ENCODE results near the gene HOXB2. TPM values are rescaled to one million over a fixed set of nuclear protein-coding genes. Genes with fewer than 3 reads are reported as not detected.

HOXB2 gene
- total and polyA plus RNA-seq, 9 of the 15 experiments (the other 6 are each of a cell fraction or from before 2014, with no cell fraction given) = 2.1 to 97.7 (median 21.2) TPM

DNA sequence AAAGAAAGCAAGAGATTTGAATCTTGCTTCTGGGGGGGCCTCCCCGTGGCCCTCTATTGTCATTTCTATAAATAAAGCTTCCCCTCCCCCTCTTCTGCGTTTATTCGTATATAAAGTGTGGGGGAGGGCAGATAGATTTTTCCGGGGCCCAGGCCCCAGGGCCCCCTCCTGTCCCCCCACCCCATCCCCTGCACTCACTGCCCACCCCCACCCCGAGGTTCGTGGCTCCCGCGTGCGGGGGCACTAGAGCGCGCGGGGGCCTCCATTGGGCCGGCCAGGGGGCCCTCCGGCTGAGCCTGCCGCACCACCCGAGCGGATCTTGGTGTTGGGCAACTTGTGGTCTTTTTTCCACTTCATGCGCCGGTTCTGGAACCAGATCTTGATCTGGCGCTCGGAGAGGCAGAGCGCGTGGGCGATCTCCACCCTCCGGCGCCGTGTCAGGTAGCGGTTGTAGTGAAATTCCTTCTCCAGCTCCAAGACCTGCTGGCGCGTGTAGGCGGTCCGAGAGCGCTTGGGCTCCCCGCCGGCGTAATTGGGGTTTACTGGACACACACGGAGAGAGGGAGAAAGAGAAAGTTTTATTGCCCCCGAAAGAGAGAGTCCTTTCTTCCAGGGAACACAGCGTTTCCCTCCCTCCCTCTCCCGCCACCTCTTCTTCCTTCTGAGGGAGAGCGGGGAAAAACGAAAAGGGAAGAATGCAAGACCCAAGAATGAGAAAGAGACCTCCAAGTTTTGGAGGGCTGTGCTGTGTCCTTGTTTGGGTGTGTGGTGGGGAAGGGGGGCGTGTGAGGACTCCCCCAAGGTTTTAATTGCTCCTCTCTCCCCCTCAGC is 31.8 kb upstream of the HOXB2 start (continued):
- TF ChIP-seq, protein P1, sequence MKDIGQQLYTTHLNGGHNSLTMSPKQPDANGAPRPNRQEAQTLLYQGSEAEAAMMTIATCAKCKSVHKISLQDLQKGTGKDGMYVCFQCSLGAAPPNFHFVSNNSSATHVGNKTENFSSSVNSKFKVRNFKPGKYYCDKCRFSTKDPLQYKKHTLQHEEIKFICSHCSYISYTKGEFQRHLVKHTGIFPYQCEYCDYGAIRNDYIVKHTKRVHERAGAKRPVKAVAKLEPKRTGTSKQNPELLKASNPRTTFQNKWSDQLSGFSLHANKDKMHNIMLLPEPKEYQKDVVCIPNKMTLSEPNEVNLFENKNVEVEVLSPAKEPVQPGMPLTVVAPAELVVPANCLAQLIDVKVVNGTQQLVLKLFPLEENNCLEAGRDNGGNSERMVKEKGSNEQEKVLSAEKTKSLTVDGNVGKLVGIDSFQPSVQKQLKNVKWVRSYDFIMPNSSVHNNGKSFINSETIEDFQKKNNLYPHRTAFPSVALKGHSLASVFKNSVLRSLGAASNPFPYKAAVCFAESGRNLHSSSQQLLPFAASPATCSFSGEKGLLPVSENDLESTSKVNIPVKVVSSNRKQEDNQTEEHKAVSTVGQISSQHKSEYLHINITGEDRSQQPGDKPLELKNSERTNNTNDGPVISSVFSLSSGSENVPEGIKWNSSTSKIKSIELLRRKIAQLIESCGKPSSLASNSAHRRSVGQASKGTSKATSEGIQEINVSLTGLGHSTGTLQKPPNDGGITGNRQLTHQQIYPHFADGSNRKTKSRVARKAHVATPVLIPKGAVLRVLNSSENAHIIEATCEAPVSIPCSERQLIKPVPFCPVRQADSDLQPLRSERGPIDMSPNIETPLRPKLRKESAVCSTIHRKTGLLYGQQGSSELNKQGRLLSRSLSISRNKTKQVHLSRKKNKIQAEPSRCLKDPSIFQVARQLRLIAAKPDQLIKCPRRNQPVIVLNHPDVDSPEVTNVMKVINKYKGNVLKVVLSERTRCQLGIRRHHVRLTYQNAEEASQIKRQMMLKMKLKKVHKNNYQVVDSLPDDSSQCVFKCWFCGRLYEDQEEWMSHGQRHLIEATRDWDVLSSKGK (CRISPR knock-in tag; IDR thresholded peaks at IDR 0.05) = no peak
- TF ChIP-seq, protein P2, sequence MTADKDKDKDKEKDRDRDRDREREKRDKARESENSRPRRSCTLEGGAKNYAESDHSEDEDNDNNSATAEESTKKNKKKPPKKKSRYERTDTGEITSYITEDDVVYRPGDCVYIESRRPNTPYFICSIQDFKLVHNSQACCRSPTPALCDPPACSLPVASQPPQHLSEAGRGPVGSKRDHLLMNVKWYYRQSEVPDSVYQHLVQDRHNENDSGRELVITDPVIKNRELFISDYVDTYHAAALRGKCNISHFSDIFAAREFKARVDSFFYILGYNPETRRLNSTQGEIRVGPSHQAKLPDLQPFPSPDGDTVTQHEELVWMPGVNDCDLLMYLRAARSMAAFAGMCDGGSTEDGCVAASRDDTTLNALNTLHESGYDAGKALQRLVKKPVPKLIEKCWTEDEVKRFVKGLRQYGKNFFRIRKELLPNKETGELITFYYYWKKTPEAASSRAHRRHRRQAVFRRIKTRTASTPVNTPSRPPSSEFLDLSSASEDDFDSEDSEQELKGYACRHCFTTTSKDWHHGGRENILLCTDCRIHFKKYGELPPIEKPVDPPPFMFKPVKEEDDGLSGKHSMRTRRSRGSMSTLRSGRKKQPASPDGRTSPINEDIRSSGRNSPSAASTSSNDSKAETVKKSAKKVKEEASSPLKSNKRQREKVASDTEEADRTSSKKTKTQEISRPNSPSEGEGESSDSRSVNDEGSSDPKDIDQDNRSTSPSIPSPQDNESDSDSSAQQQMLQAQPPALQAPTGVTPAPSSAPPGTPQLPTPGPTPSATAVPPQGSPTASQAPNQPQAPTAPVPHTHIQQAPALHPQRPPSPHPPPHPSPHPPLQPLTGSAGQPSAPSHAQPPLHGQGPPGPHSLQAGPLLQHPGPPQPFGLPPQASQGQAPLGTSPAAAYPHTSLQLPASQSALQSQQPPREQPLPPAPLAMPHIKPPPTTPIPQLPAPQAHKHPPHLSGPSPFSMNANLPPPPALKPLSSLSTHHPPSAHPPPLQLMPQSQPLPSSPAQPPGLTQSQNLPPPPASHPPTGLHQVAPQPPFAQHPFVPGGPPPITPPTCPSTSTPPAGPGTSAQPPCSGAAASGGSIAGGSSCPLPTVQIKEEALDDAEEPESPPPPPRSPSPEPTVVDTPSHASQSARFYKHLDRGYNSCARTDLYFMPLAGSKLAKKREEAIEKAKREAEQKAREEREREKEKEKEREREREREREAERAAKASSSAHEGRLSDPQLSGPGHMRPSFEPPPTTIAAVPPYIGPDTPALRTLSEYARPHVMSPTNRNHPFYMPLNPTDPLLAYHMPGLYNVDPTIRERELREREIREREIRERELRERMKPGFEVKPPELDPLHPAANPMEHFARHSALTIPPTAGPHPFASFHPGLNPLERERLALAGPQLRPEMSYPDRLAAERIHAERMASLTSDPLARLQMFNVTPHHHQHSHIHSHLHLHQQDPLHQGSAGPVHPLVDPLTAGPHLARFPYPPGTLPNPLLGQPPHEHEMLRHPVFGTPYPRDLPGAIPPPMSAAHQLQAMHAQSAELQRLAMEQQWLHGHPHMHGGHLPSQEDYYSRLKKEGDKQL (CRISPR knock-in tag; IDR thresholded peaks at IDR 0.05; ENCODE audit: borderline replicate concordance) = no peak
- TF ChIP-seq, protein P3, sequence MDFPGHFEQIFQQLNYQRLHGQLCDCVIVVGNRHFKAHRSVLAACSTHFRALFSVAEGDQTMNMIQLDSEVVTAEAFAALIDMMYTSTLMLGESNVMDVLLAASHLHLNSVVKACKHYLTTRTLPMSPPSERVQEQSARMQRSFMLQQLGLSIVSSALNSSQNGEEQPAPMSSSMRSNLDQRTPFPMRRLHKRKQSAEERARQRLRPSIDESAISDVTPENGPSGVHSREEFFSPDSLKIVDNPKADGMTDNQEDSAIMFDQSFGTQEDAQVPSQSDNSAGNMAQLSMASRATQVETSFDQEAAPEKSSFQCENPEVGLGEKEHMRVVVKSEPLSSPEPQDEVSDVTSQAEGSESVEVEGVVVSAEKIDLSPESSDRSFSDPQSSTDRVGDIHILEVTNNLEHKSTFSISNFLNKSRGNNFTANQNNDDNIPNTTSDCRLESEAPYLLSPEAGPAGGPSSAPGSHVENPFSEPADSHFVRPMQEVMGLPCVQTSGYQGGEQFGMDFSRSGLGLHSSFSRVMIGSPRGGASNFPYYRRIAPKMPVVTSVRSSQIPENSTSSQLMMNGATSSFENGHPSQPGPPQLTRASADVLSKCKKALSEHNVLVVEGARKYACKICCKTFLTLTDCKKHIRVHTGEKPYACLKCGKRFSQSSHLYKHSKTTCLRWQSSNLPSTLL (IDR thresholded peaks at IDR 0.05) = no peak
- no peak for TF ChIP-seq LARP7 (IDR thresholded peaks at IDR 0.05)
- no peak for TF ChIP-seq PHF20 (IDR thresholded peaks at IDR 0.05; ENCODE audit: partially characterized antibody)
- TF ChIP-seq FOXA1 (IDR thresholded peaks at IDR 0.05; ENCODE audit: borderline replicate concordance) = no peak
- TF ChIP-seq YBX1 (IDR thresholded peaks at IDR 0.05) = no peak
- TF ChIP-seq, protein P4, sequence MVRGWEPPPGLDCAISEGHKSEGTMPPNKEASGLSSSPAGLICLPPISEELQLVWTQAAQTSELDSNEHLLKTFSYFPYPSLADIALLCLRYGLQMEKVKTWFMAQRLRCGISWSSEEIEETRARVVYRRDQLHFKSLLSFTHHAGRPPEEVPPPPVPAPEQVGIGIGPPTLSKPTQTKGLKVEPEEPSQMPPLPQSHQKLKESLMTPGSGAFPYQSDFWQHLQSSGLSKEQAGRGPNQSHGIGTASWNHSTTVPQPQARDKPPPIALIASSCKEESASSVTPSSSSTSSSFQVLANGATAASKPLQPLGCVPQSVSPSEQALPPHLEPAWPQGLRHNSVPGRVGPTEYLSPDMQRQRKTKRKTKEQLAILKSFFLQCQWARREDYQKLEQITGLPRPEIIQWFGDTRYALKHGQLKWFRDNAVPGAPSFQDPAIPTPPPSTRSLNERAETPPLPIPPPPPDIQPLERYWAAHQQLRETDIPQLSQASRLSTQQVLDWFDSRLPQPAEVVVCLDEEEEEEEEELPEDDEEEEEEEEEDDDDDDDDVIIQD (CRISPR knock-in tag; IDR thresholded peaks at IDR 0.05) = no peak
- TF ChIP-seq NFE2L1 (tag; IDR thresholded peaks at IDR 0.05; ENCODE audit: borderline replicate concordance, low read depth) = no peak
- no peak for TF ChIP-seq MXI1 (IDR thresholded peaks at IDR 0.05; ENCODE audit: low read depth, low read length)
- TF ChIP-seq, protein P5, sequence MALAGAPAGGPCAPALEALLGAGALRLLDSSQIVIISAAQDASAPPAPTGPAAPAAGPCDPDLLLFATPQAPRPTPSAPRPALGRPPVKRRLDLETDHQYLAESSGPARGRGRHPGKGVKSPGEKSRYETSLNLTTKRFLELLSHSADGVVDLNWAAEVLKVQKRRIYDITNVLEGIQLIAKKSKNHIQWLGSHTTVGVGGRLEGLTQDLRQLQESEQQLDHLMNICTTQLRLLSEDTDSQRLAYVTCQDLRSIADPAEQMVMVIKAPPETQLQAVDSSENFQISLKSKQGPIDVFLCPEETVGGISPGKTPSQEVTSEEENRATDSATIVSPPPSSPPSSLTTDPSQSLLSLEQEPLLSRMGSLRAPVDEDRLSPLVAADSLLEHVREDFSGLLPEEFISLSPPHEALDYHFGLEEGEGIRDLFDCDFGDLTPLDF (CRISPR knock-in tag; IDR thresholded peaks at IDR 0.05) = no peak
- TF ChIP-seq CHD2 (IDR thresholded peaks at IDR 0.05; ENCODE audit: low read depth, low read length) = no peak
